MM.1S (cell line): ENCODE measurements around the gene CHMP2B.

Source experiments
- DNase-seq: peaks from one replicate; pipeline ENCODE4 v3.0.0-alpha.2; 2015
- H2AFZ ChIP-seq: fragments of 300-600 bp; sonication (generic); 2 replicates; pipeline ENCODE4 v1.6.0; 2016; ENCODE audit warnings: antibody characterized with exemption, low read length
- H3F3A ChIP-seq: fragments of 300-600 bp; sonication (generic); 2 replicates; pipeline ENCODE4 v1.6.1; 2016; ENCODE audit warnings: mild to moderate bottlenecking, antibody characterized with exemption, low read length, moderate library complexity, mixed read lengths; ENCODE audit not compliant: insufficient read depth
- H3K27ac ChIP-seq: fragments of 300-600 bp; sonication (generic); 2 replicates; pipeline ENCODE4 v1.5.1; 2016; ENCODE audit warnings: mild to moderate bottlenecking, low read length
- H3K27me3 ChIP-seq: fragments of 300-600 bp; sonication (generic); replicated peaks from 2 replicates; pipeline ENCODE4 v1.6.0; 2016; ENCODE audit warnings: low read length; ENCODE audit not compliant: insufficient read depth
- H3K36me3 ChIP-seq: fragments of 300-600 bp; sonication (generic); replicated peaks from 2 replicates; pipeline ENCODE4 v1.6.1; 2016; ENCODE audit warnings: mild to moderate bottlenecking, low read length, mixed read lengths; ENCODE audit not compliant: insufficient read depth
- H3K4me1 ChIP-seq: fragments of 300-600 bp; sonication (generic); 2 replicates; pipeline ENCODE4 v1.6.1; 2016; ENCODE audit warnings: low read length, mixed read lengths
- H3K4me2 ChIP-seq: fragments of 300-600 bp; sonication (generic); 2 replicates; pipeline ENCODE4 v1.6.0; 2016; ENCODE audit warnings: low read depth, low read length
- H3K4me3 ChIP-seq: fragments of 300-600 bp; sonication (generic); 2 replicates; pipeline ENCODE4 v1.5.1; 2016; ENCODE audit warnings: low read length, mixed read lengths
- H3K79me2 ChIP-seq: fragments of 300-600 bp; sonication (generic); 2 replicates; pipeline ENCODE4 v1.6.1; 2016; ENCODE audit warnings: mixed run types, low read length, mixed read lengths
- H3K9ac ChIP-seq: fragments of 300-600 bp; sonication (generic); 2 replicates; pipeline ENCODE4 v1.6.1; 2016; ENCODE audit warnings: low read length, mixed read lengths
- H3K9me2 ChIP-seq: fragments of 300-600 bp; sonication (generic); replicated peaks from 2 replicates; pipeline ENCODE4 v1.6.1; 2016; ENCODE audit warnings: mild to moderate bottlenecking, low read length, mixed read lengths; ENCODE audit not compliant: insufficient read depth
- H3K9me3 ChIP-seq: fragments of 300-600 bp; sonication (generic); replicated peaks from 2 replicates; pipeline ENCODE4 v1.6.1; 2016; ENCODE audit warnings: mild to moderate bottlenecking, low read length, mixed read lengths; ENCODE audit not compliant: insufficient read depth
- H4K20me1 ChIP-seq: fragments of 300-600 bp; sonication (generic); 2 replicates; pipeline ENCODE4 v1.6.1; 2016; ENCODE audit warnings: mild to moderate bottlenecking, low read length, moderate library complexity, mixed read lengths; ENCODE audit not compliant: insufficient read depth
- CTCF ChIP-seq: fragments of 300-600 bp; sonication (generic); IDR thresholded peaks from 2 replicates; pipeline ENCODE4 v1.5.1; 2016; ENCODE audit warnings: antibody characterized with exemption, low read length, mixed read lengths
- EZH2 ChIP-seq: fragments of 300-600 bp; sonication (generic); optimal IDR thresholded peaks from 2 replicates; pipeline ENCODE3; 2017; ENCODE audit warnings: low read depth, mild to moderate bottlenecking, antibody characterized with exemption, low read length, mixed read lengths
- EZH2phosphoT487 ChIP-seq: fragments of 300-600 bp; sonication (generic); IDR thresholded peaks from 2 replicates; pipeline ENCODE4 v1.6.1; 2018; ENCODE audit warnings: antibody characterized with exemption, low read length

The CHMP2B gene

DNA sequence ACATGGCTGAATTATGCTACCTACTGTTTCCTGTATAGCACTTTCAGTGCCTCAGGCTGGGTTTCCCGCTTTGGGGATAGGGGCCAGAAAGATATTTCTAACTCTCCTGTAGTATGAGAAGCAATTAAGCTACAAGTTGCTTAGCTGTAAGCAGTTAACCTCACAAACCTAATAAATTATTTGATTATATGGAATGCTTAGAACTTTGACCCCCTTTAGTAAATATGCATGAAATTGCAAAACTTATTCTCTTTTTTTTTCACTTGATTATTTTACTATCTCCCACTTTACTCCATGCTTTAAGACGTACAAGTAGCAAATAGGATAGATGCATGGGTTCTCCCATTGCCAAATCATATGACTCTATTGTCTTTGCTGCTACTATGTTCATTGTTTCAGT, 27.5 kb upstream of the CHMP2B start:
- Histone ChIP-seq H3K36me3 (no peaks in the 10 kb centered on the region), H3F3A (no peaks in the 10 kb centered on the region), H3K4me3 (no peak overlapping the region), H3K9ac (no peak overlapping the region), H3K4me1 (no peaks in the 10 kb centered on the region), H3K4me2 (no peak overlapping the region), H4K20me1 (no peaks in the 10 kb centered on the region), H3K9me3 (no peaks in the 10 kb centered on the region), H3K27ac (no peak overlapping the region), H3K27me3 (no peaks in the 10 kb centered on the region; the same call in 1 of the 2 replicates), H3K79me2 (no peaks in the 10 kb centered on the region), H2AFZ (no peak overlapping the region), H3K9me2 (no peaks in the 10 kb centered on the region)
- DNase-seq, result no peak
- TF ChIP-seq EZH2phosphoT487 (no peak), EZH2 (no peak), CTCF (no peak)

DNA sequence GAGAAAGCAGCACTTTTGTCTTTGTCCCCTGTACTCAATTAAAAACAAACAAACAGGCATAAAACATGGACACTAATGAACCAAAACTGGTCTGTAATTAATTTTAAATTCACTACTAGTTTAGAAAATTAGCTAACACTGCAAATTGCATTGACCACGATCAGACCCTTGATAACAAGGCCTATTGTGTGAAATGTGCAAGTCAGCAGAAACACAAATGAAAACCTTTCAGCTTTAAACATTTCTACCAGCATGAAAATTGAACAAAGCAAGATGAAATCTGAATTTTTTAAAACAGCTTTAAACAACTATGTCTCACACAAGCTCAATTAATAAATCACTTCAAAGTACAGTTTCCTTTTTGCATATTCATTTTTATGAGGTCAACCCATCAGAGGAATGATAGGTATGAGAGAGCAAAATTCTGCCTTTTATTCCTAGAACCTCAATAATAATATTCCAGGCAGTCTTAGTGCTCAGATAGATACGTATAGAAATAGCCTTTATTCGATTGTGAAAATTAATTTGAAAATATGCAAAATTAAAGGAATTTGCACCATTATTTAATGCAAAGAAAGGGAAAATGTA, 27.0 kb upstream of the CHMP2B start:
- Histone ChIP-seq H3K9me2 (no peaks in the 10 kb centered on the region), H3K4me2 (no peak overlapping the region), H3K9ac (no peak overlapping the region), H3K27me3 (no peaks in the 10 kb centered on the region; the same call in 1 of the 2 replicates), H3K9me3 (no peaks in the 10 kb centered on the region), H3K27ac (no peak overlapping the region), H3K79me2 (no peaks in the 10 kb centered on the region), H3F3A (no peaks in the 10 kb centered on the region), H3K36me3 (no peaks in the 10 kb centered on the region), H3K4me3 (no peak overlapping the region), H4K20me1 (no peaks in the 10 kb centered on the region), H3K4me1 (no peaks in the 10 kb centered on the region), H2AFZ (no peak overlapping the region)
- DNase-seq, result no peak
- TF ChIP-seq EZH2 (no peak), EZH2phosphoT487 (no peak)

- no peaks in the 10 kb centered on the region for H3K79me2 ChIP-seq
- H3K4me2 ChIP-seq, result no peak overlapping the region
- DNase-seq, result no peak
- no peaks in the 10 kb centered on the region for H4K20me1 ChIP-seq
- H3K4me3 ChIP-seq, result no peak overlapping the region
- H3F3A ChIP-seq, result no peaks in the 10 kb centered on the region
- no peaks in the 10 kb centered on the region; the same call in 1 of the 2 replicates for H3K27me3 ChIP-seq
- H3K4me1 ChIP-seq, result no peaks in the 10 kb centered on the region
- H3K36me3 ChIP-seq, result no peaks in the 10 kb centered on the region
- no peak overlapping the region for H2AFZ ChIP-seq
- no peak overlapping the region for H3K9ac ChIP-seq
- no peak overlapping the region for H3K27ac ChIP-seq
- TF ChIP-seq CTCF, result no peak
- TF ChIP-seq EZH2phosphoT487, result no peak
- no peak for TF ChIP-seq EZH2
- H3K9me2 ChIP-seq, result no peaks in the 10 kb centered on the region
- H3K9me3 ChIP-seq, result no peaks in the 10 kb centered on the region
Measured at GRCh38 chr3:87201727-87202126, 25.4 kb upstream of the CHMP2B start.

- H2AFZ ChIP-seq, result no peak overlapping the region
- H3K9me2 ChIP-seq, result no peaks in the 10 kb centered on the region
- H3K27ac ChIP-seq, result no peak overlapping the region
- H3F3A ChIP-seq, result no peaks in the 10 kb centered on the region
- no peak for DNase-seq
- H3K9ac ChIP-seq, result no peak overlapping the region
- TF ChIP-seq CTCF (no peak), EZH2 (no peak), EZH2phosphoT487 (no peak)
- no peak overlapping the region for H3K4me2 ChIP-seq
- H3K4me1 ChIP-seq, result no peaks in the 10 kb centered on the region
- no peaks in the 10 kb centered on the region for H3K27me3 ChIP-seq
- H3K4me3 ChIP-seq, result no peak overlapping the region
- no peaks in the 10 kb centered on the region for H3K36me3 ChIP-seq
- no peaks in the 10 kb centered on the region for H3K9me3 ChIP-seq
- no peaks in the 10 kb centered on the region for H4K20me1 ChIP-seq
- H3K79me2 ChIP-seq, result no peaks in the 10 kb centered on the region
Measured at GRCh38 chr3:87203809-87204208, 23.3 kb upstream of the CHMP2B start.
